WERI-Rb-1 (cell line): ENCODE measurements around the gene F3.

Source experiments
- DNase-seq: peaks from one replicate; pipeline ENCODE4 v3.0.0-alpha.2; 2020
- H3K27ac ChIP-seq: fragments of 250-450 bp; sonication (Bioruptor Pico); 2 replicates; pipeline ENCODE4 v1.5.1; 2020; ENCODE audit warnings: mild to moderate bottlenecking, moderate library complexity
- H3K27me3 ChIP-seq: fragments of 250-450 bp; sonication (Bioruptor Pico); 2 replicates; pipeline ENCODE4 v1.5.1; 2021; ENCODE audit warnings: mild to moderate bottlenecking, low read depth, moderate library complexity; ENCODE audit not compliant: insufficient read depth, severe bottlenecking
- H3K36me3 ChIP-seq: fragments of 250-450 bp; sonication (Bioruptor Pico); 2 replicates; pipeline ENCODE4 v1.5.1; 2020; ENCODE audit warnings: mild to moderate bottlenecking, moderate library complexity
- H3K4me3 ChIP-seq: 2 replicates; pipeline ENCODE4 v1.5.1; 2011; ENCODE audit warnings: low read depth, mild to moderate bottlenecking, control low read depth, low read length
- H3K9me3 ChIP-seq: fragments of 250-450 bp; sonication (Bioruptor Pico); 2 replicates; pipeline ENCODE4 v1.5.1; 2021; ENCODE audit warnings: mild to moderate bottlenecking, moderate library complexity; ENCODE audit not compliant: severe bottlenecking
- TF ChIP-seq, protein P1 (sequence below): IDR thresholded peaks from 2 replicates; pipeline ENCODE4 v1.5.1; 2011; ENCODE audit warnings: low read depth, mild to moderate bottlenecking, control low read depth, inconsistent platforms, low read length

Gene F3

DNA sequence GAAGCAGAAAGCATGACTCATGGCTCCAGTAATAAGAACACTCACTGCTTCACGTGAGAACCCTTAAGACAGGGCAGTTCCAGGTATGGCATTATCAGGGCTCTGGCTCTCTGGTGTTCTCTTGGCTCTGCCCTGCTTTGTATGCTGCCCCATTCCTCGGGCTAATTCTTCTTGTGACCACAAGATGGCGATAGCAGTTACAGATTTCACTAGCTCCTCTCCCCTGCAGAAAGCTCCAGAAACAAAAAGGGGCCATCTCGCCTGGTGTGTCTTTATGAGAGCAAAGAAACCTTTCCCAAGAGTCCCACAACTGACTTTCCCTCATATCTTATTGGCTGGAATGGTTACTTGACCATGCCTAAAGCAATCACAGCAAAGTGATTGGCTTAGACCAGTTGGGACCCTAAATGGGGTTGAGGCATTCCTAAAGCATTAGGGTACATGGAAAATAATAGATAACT is 60.1 kb downstream of the F3 start:
- no peaks in the 10 kb centered on the region for H3K9me3 ChIP-seq
- DNase-seq, result peak; percentile 29
- no peaks in the 10 kb centered on the region for H3K27me3 ChIP-seq
- H3K27ac ChIP-seq, result no peak overlapping the region
- TF ChIP-seq, protein P1, sequence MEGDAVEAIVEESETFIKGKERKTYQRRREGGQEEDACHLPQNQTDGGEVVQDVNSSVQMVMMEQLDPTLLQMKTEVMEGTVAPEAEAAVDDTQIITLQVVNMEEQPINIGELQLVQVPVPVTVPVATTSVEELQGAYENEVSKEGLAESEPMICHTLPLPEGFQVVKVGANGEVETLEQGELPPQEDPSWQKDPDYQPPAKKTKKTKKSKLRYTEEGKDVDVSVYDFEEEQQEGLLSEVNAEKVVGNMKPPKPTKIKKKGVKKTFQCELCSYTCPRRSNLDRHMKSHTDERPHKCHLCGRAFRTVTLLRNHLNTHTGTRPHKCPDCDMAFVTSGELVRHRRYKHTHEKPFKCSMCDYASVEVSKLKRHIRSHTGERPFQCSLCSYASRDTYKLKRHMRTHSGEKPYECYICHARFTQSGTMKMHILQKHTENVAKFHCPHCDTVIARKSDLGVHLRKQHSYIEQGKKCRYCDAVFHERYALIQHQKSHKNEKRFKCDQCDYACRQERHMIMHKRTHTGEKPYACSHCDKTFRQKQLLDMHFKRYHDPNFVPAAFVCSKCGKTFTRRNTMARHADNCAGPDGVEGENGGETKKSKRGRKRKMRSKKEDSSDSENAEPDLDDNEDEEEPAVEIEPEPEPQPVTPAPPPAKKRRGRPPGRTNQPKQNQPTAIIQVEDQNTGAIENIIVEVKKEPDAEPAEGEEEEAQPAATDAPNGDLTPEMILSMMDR, result peak; percentile 79
- no peak overlapping the region for H3K4me3 ChIP-seq
- peaks cover 15% of the 10 kb centered on the region for H3K36me3 ChIP-seq

DNA sequence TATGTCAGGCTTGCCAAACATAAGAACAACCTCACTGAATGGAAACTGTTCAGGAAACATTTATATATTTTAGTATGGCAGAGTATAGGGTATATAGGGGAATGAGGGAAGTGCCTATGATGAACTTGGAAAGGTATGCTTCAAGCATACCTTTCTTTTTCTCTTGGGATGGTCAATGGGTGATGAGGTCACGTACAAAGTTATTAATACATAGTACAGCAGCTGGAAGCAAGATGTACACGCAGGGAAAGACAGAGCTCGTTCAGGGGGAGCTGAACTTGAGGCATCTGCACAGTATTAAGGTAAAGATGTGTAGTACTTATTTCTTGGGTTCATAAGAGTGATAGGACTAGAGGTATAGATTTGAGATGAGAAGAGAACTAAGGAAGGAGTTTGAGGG is 61.9 kb downstream of the F3 start:
- no peak overlapping the region for H3K27ac ChIP-seq
- no peak overlapping the region for H3K4me3 ChIP-seq
- H3K36me3 ChIP-seq, result peaks cover 22% of the 10 kb centered on the region
- no peaks in the 10 kb centered on the region for H3K27me3 ChIP-seq
- TF ChIP-seq, protein P1, result no peak
- no peaks in the 10 kb centered on the region for H3K9me3 ChIP-seq
- no peak for DNase-seq
